A549 (cell line): Measurements from ENCODE around the gene GRIPAP1. TPM values are rescaled to one million over a fixed set of nuclear protein-coding genes. Genes with fewer than 3 reads are reported as not detected.

ENCODE experiments used
- ATAC-seq, 2 experiments: fragments of 200-7000 bp in 1 of 2; fragments of >200 bp in 1 of 2; cut with Nextera tagmentation in 1 of 2; cut with Tn5 transposase in 1 of 2; 3 replicates each; pipeline versions ENCODE4 v1.8.0 to v1.9.1; 2018 to 2020; ENCODE audit warnings: mild to moderate bottlenecking in 1 of 2, moderate library complexity in 1 of 2
- CTCF ChIA-PET: fragments of 300-600 bp; sonication (Branson Sonifier 250); formaldehyde crosslinking; extraction: SDS; loops from one replicate; lab custom pipeline; 2021; ENCODE audit warnings: antibody characterized with exemption, inconsistent platforms; lab: Yijun Ruan, JAX
- POLR2A ChIA-PET: fragments of 350-600 bp; formaldehyde crosslinking; extraction: SDS; loops from one replicate; lab custom pipeline; 2021; ENCODE audit warnings: antibody characterized with exemption, inconsistent platforms; lab: Yijun Ruan, JAX
- DNase-seq, 2 experiments: peaks; one replicate each; pipeline versions ENCODE4 v3.0.0 to v3.0.0-alpha.2; 2011 to 2016; ENCODE audit warnings: low read depth in 1 of 2, low spot score in 1 of 2
- FAIRE-seq: peaks from 2 replicates; lab custom pipeline; 2011; peaks lifted over from hg19 to GRCh38; lab: Jason Lieb, UNC
- H3K27ac ChIP-seq, 2 experiments: fragments of >200 bp; sonication (Bioruptor Twin); formaldehyde crosslinking; 3 replicates each; pipeline ENCODE4 v1.5.1; 2016 to 2017
- H3K4me1 ChIP-seq: fragments of >200 bp; sonication (Bioruptor Twin); formaldehyde crosslinking; 3 replicates; pipeline ENCODE4 v1.6.1; 2016
- H3K4me2 ChIP-seq: fragments of >200 bp; sonication (Bioruptor Twin); formaldehyde crosslinking; 3 replicates; pipeline ENCODE4 v1.6.1; 2016
- H3K4me3 ChIP-seq: fragments of >200 bp; sonication (Bioruptor Twin); formaldehyde crosslinking; 3 replicates; pipeline ENCODE4 v1.5.1; 2016
- H3K9me3 ChIP-seq: fragments of >200 bp; sonication (Bioruptor Twin); formaldehyde crosslinking; 3 replicates; pipeline ENCODE4 v1.6.1; 2016
- CBX8 ChIP-seq: fragments of 200-600 bp; sonication (generic); IDR thresholded peaks from 2 replicates; pipeline ENCODE4 v1.6.1; 2016
- CEBPB ChIP-seq, 2 experiments: fragments of >200 bp in 1 of 2; sonication (Bioruptor Twin) in 1 of 2; formaldehyde crosslinking in 1 of 2; IDR thresholded peaks; 2 replicates each; pipeline ENCODE4 v1.6.1; 2012 to 2016
- HOXA7 ChIP-seq: fragments of 250-450 bp; sonication (Bioruptor Pico); IDR thresholded peaks from 2 replicates; pipeline ENCODE4 v1.5.0; 2020; ENCODE audit warnings: mild to moderate bottlenecking, moderate library complexity
- HOXB5 ChIP-seq: fragments of 250-450 bp; sonication (Bioruptor Pico); IDR thresholded peaks from 2 replicates; pipeline ENCODE4 v1.5.0; 2020; ENCODE audit warnings: mild to moderate bottlenecking, moderate library complexity
- MAFK ChIP-seq: fragments of 450-650 bp; IDR thresholded peaks from 2 replicates; pipeline ENCODE4 v1.6.1; 2014; ENCODE audit not compliant: partially characterized antibody
- NFE2L2 ChIP-seq: fragments of 150-350 bp; conservative IDR thresholded peaks from 2 replicates; pipeline ENCODE4 v1.6.1; 2014; ENCODE audit warnings: low read length
- NPAS2 ChIP-seq: fragments of 250-450 bp; sonication (Bioruptor Pico); IDR thresholded peaks from 2 replicates; pipeline ENCODE4 v1.8.0; 2022; ENCODE audit warnings: mild to moderate bottlenecking, moderate library complexity, borderline replicate concordance
- NR3C1 ChIP-seq: fragments of >200 bp; sonication (Bioruptor Twin); formaldehyde crosslinking; IDR thresholded peaks from 3 replicates; pipeline ENCODE4 v1.6.1; 2017
- POLR2A ChIP-seq: IDR thresholded peaks from 2 replicates; pipeline ENCODE4 v1.6.1; 2012; ENCODE audit warnings: mild to moderate bottlenecking, low read length
- RARB ChIP-seq: fragments of 250-450 bp; sonication (Bioruptor Pico); IDR thresholded peaks from 2 replicates; pipeline ENCODE4 v1.8.0; 2021; ENCODE audit warnings: mild to moderate bottlenecking, moderate library complexity
- RCOR1 ChIP-seq: fragments of 150-350 bp; IDR thresholded peaks from 2 replicates; pipeline ENCODE4 v1.6.1; 2014; ENCODE audit warnings: antibody characterized with exemption, low read length, low read depth
- RFX5 ChIP-seq: fragments of 450-650 bp; IDR thresholded peaks from 2 replicates; pipeline ENCODE4 v1.7.1; 2014; ENCODE audit warnings: antibody characterized with exemption, mild to moderate bottlenecking, moderate library complexity
- SMC3 ChIP-seq: fragments of >200 bp; sonication (Bioruptor Twin); formaldehyde crosslinking; IDR thresholded peaks from 3 replicates; pipeline ENCODE4 v1.6.1; 2018; ENCODE audit warnings: inconsistent platforms
- WGBS: methylation state at CpG from one replicate; pipeline ENCODE4 v1.1.6; 2017; ENCODE audit errors: missing lambda C conversion rate; 5-methylcytosine and 5-hydroxymethylcytosine counted together
- polyA plus RNA-seq, 4 experiments: library from polyadenylated mRNA; depleted of rRNA in 3 of 4; stranded (reverse); fragments of >200 nt; fragmentation: RNase III in 1 of 4; extraction: RNeasy Plus Mini Kit Qiagen cat#74134 plus additional on column Dnase treatment in 1 of 4; gene quantifications; 2 replicates in 3 of 4; 3 replicates in 1 of 4; pipeline ENCODE4 v1.2.3, GENCODE V29; 2011 to 2017
- TF ChIP-seq, protein P1 (sequence below): fragments of 250-450 bp; sonication (Bioruptor Pico); IDR thresholded peaks from 2 replicates; pipeline ENCODE4 v1.5.0; 2020; ENCODE audit warnings: low read depth, mild to moderate bottlenecking, moderate library complexity
- TF ChIP-seq, protein P2 (sequence below): fragments of 450-650 bp; IDR thresholded peaks from 2 replicates; pipeline ENCODE4 v1.6.1; 2014; ENCODE audit warnings: antibody characterized with exemption
- TF ChIP-seq, protein P3 (sequence below): IDR thresholded peaks from 2 replicates; pipeline ENCODE4 v1.6.1; 2012
- TF ChIP-seq, protein P4 (sequence below): fragments of 250-450 bp; sonication (Bioruptor Pico); IDR thresholded peaks from 2 replicates; pipeline ENCODE4 v1.5.0; 2021; ENCODE audit warnings: mild to moderate bottlenecking, moderate library complexity, borderline replicate concordance
- TF ChIP-seq, protein P5 (sequence below): fragments of 200-600 bp; sonication (generic); IDR thresholded peaks from 2 replicates; pipeline ENCODE4 v1.6.1; 2016; ENCODE audit warnings: antibody characterized with exemption, mild to moderate bottlenecking, moderate library complexity

Gene GRIPAP1
- polyA plus RNA-seq, 2 of the 4 experiments (the other 2 are of a cell fraction): 33.7 to 34.3 TPM

DNA sequence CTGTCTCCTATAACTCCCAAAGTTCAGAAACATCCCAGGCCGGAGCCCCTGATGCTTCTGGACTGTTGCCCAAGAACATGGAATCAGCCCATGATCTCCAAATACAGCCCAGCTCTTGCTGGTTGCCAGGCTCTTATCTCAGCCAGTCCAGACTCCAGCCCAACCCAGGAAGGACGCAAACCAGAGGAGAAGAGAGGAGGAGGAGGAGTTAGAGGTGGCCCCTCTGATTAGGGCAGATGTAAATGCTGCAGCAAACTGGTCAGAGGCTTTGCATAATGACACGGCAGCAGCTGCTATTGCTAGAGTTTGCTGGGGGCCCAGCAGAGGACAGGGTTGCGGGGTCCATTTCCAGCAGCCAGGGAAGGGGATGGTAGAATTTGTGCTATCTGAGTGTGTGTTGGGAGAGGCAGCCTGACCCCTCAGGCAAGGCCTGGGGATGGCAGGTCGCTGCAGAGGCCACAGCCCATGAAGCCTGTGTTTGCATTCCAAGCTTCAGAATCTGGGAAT lies 40.4 kb downstream of the GRIPAP1 start:
- ATAC-seq (no peak), DNase-seq (no peak), FAIRE-seq (no peak)
- ChIA-PET POLR2A (no interaction called here), CTCF (interaction anchor here (3.6 kb wide), 1 partner anchor 11 kb away, joined by 14 read pairs; the partner anchor contains the start of gene KCND1)
- no peak overlapping the region for H3K27ac ChIP-seq
- 70% methylated on average over 4 of the region's 5 CpGs for WGBS
- TF ChIP-seq RCOR1: no peak
- TF ChIP-seq, protein P1, sequence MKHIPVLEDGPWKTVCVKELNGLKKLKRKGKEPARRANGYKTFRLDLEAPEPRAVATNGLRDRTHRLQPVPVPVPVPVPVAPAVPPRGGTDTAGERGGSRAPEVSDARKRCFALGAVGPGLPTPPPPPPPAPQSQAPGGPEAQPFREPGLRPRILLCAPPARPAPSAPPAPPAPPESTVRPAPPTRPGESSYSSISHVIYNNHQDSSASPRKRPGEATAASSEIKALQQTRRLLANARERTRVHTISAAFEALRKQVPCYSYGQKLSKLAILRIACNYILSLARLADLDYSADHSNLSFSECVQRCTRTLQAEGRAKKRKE (CRISPR knock-in tag): no peak
- no peak for TF ChIP-seq HOXA7 (CRISPR knock-in tag)
- TF ChIP-seq SMC3: no peak
- no peak overlapping the region for H3K4me2 ChIP-seq
- peaks cover 7% of the 10 kb centered on the region; the same call in 2 of the 3 replicates for H3K4me1 ChIP-seq
- H3K4me3 ChIP-seq: no peak overlapping the region
- H3K9me3 ChIP-seq: no peaks in the 10 kb centered on the region

DNA sequence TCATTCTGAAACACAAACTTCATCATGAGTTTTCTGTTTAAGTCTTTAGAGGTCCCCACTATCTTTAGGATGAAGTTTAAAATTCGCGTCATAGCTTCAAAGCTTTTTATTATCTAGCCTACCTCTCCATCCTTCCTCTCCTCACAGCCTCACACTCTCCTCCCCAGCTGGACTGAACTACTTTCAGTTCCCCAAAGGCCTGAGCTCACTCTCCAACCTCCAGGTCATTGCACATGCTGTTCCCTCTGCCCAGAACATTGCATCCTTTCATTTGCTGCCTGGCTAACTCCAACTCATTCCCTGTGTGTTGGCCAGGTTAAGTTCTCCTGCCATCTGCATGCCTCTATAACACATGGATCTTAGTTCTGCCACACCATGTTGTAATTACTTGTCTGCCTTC lies 41.8 kb downstream of the GRIPAP1 start:
- FAIRE-seq (no peak), ATAC-seq (no peak), DNase-seq (no peak)
- Histone ChIP-seq H3K4me2 (no peak overlapping the region), H3K27ac (no peak overlapping the region), H3K4me3 (no peak overlapping the region), H3K4me1 (peaks cover 19% of the 10 kb centered on the region), H3K9me3 (no peaks in the 10 kb centered on the region)
- no peak for TF ChIP-seq CBX8
- TF ChIP-seq RARB (CRISPR knock-in tag): no peak
- TF ChIP-seq, protein P2, sequence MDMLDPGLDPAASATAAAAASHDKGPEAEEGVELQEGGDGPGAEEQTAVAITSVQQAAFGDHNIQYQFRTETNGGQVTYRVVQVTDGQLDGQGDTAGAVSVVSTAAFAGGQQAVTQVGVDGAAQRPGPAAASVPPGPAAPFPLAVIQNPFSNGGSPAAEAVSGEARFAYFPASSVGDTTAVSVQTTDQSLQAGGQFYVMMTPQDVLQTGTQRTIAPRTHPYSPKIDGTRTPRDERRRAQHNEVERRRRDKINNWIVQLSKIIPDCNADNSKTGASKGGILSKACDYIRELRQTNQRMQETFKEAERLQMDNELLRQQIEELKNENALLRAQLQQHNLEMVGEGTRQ: no peak
- TF ChIP-seq, protein P3, sequence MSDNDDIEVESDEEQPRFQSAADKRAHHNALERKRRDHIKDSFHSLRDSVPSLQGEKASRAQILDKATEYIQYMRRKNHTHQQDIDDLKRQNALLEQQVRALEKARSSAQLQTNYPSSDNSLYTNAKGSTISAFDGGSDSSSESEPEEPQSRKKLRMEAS: no peak
- TF ChIP-seq CEBPB (IDR thresholded peaks at IDR 0.05): no peak
- no peak for TF ChIP-seq SMC3
- TF ChIP-seq NFE2L2: no peak
- TF ChIP-seq, protein P4, sequence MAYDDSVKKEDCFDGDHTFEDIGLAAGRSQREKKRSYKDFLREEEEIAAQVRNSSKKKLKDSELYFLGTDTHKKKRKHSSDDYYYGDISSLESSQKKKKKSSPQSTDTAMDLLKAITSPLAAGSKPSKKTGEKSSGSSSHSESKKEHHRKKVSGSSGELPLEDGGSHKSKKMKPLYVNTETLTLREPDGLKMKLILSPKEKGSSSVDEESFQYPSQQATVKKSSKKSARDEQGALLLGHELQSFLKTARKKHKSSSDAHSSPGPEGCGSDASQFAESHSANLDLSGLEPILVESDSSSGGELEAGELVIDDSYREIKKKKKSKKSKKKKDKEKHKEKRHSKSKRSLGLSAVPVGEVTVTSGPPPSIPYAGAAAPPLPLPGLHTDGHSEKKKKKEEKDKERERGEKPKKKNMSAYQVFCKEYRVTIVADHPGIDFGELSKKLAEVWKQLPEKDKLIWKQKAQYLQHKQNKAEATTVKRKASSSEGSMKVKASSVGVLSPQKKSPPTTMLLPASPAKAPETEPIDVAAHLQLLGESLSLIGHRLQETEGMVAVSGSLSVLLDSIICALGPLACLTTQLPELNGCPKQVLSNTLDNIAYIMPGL: no peak
- no peak for TF ChIP-seq MAFK
- TF ChIP-seq RCOR1: no peak
- no peak for TF ChIP-seq RFX5
- no peak for TF ChIP-seq NPAS2 (CRISPR knock-in tag)
- TF ChIP-seq, protein P5, sequence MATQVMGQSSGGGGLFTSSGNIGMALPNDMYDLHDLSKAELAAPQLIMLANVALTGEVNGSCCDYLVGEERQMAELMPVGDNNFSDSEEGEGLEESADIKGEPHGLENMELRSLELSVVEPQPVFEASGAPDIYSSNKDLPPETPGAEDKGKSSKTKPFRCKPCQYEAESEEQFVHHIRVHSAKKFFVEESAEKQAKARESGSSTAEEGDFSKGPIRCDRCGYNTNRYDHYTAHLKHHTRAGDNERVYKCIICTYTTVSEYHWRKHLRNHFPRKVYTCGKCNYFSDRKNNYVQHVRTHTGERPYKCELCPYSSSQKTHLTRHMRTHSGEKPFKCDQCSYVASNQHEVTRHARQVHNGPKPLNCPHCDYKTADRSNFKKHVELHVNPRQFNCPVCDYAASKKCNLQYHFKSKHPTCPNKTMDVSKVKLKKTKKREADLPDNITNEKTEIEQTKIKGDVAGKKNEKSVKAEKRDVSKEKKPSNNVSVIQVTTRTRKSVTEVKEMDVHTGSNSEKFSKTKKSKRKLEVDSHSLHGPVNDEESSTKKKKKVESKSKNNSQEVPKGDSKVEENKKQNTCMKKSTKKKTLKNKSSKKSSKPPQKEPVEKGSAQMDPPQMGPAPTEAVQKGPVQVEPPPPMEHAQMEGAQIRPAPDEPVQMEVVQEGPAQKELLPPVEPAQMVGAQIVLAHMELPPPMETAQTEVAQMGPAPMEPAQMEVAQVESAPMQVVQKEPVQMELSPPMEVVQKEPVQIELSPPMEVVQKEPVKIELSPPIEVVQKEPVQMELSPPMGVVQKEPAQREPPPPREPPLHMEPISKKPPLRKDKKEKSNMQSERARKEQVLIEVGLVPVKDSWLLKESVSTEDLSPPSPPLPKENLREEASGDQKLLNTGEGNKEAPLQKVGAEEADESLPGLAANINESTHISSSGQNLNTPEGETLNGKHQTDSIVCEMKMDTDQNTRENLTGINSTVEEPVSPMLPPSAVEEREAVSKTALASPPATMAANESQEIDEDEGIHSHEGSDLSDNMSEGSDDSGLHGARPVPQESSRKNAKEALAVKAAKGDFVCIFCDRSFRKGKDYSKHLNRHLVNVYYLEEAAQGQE: no peak
- TF ChIP-seq HOXB5 (CRISPR knock-in tag): no peak
- no peak for TF ChIP-seq POLR2A
- TF ChIP-seq NR3C1: no peak
- POLR2A ChIA-PET: interaction anchor here (3.6 kb wide), 1 partner anchor 82 kb away, joined by 40 read pairs; the partner anchor contains the start of gene TFE3
- WGBS: 94% methylated on average over 2 of the region's 2 CpGs
- CTCF ChIA-PET: interaction anchor here (3.1 kb wide), 1 partner anchor 12 kb away, joined by 17 read pairs; the partner anchor contains the start of gene KCND1
